ENCODE measurements around the gene SLC4A5. TPM values are rescaled to one million over a fixed set of nuclear protein-coding genes. Genes with fewer than 3 reads are reported as not detected.
"Not testable (repeated sequence)": the region's sequence is repeated elsewhere in the genome, so short reads cannot be mapped to it uniquely, and the experiment has no call there.

SLC4A5 gene
- total RNA-seq, 2 donors from 2014 or later = 2.2 to 9.5 TPM

DNA sequence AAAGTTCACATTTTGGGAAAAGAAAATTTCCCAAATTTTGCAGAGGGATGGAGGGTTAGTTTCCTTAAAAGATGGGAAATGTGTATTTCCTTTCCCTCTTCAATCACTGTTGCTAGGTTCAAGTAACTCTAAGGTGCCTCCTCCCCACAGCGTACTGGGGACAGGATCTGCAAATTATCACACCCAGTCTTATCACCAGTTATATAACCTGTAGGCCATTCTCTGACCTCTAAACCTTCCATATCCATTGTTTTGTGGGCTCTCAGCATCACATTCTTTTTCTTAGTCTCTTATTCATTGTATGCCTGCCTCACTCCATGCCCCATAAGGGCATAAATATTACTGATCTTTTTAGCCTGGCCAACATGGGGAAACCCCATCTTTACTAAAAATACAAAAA is 148.4 kb downstream of the SLC4A5 start:
- H3K36me3 ChIP-seq = no peaks in the 10 kb centered on the region
- no peak overlapping the region for H3K4me3 ChIP-seq
- TF ChIP-seq CTCF (IDR thresholded peaks at IDR 0.05) = no peak
- no peaks in the 10 kb centered on the region for H3K9me3 ChIP-seq
- DNase-seq (ENCODE audit: low spot score) (no peak), ATAC-seq (ENCODE audit: insufficient number of reproducible peaks, low FRiP score, low read depth) (no peak)
- H3K27me3 ChIP-seq (replicated peaks; ENCODE audit: insufficient read depth) = no peaks in the 10 kb centered on the region
- peaks cover 3 to 5% of the 10 kb centered on the region in 2 donors for H3K4me1 ChIP-seq (ENCODE audit: control insufficient read depth in 1 of 2, low read depth in 2 of 2)
- no peak overlapping the region for H3K27ac ChIP-seq

- Histone ChIP-seq H3K27me3 (replicated peaks; ENCODE audit: insufficient read depth) (no peaks in the 10 kb centered on the region), H3K9me3 (no peaks in the 10 kb centered on the region), H3K4me1 (ENCODE audit: control insufficient read depth in 1 of 2, low read depth in 2 of 2) (no peaks in the 10 kb centered on the region), H3K36me3 (no peaks in the 10 kb centered on the region), H3K4me3 (no peak overlapping the region), H3K27ac (no peak overlapping the region)
- ATAC-seq (ENCODE audit: insufficient number of reproducible peaks, low FRiP score, low read depth) (no peak), DNase-seq (ENCODE audit: low spot score) (no peak)
- no peak for TF ChIP-seq CTCF (IDR thresholded peaks at IDR 0.05)
Observed at GRCh38 chr2:74191596-74192380, 151.4 kb downstream of the SLC4A5 start.

- no peaks in the 10 kb centered on the region for H3K4me1 ChIP-seq (ENCODE audit: control insufficient read depth in 1 of 2, low read depth in 2 of 2)
- H3K9me3 ChIP-seq = no peaks in the 10 kb centered on the region
- no peak for ATAC-seq (ENCODE audit: insufficient number of reproducible peaks, low FRiP score, low read depth)
- no peak for TF ChIP-seq CTCF (IDR thresholded peaks at IDR 0.05)
- H3K27me3 ChIP-seq (replicated peaks; ENCODE audit: insufficient read depth) = no peaks in the 10 kb centered on the region
- H3K36me3 ChIP-seq = no peaks in the 10 kb centered on the region
- no peak overlapping the region for H3K4me3 ChIP-seq
- DNase-seq (ENCODE audit: low spot score) = no peak
- H3K27ac ChIP-seq = no peak overlapping the region
Observed at GRCh38 chr2:74188696-74189095, 154.5 kb downstream of the SLC4A5 start.

DNA sequence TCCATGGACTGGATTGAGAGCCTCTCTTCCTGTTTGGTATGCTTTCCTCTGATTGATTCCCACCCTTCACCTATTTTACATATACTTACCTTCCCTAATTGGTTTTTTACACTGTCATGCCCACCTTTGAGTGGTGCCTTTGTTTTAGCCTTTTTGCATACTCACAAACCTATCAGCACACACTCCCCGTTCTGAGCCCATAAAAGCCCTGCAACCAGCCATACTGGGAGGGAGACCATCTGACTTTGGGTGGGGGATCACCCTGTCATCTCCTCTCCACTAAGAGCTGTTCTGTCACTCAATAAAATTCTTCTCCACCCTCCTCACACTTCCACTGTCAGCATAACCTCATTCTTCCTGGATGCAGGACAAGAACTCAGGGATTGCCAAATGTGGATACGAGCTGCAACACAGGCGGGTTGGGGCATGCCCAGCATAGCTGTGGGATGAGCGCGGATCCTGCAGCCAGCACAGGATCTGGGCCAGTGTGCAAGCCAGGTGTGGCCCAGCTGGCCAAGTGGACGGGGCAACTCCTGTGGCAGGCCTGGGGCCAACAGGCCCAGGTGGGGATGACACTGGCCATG is 155.1 kb downstream of the SLC4A5 start:
- DNase-seq (ENCODE audit: low spot score) (no peak), ATAC-seq (ENCODE audit: insufficient number of reproducible peaks, low FRiP score, low read depth) (no peak)
- Histone ChIP-seq H3K27ac (no peak overlapping the region), H3K9me3 (no peaks in the 10 kb centered on the region), H3K27me3 (replicated peaks; ENCODE audit: insufficient read depth) (no peaks in the 10 kb centered on the region), H3K4me1 (ENCODE audit: control insufficient read depth in 1 of 2, low read depth in 2 of 2) (no peaks in the 10 kb centered on the region), H3K36me3 (no peaks in the 10 kb centered on the region), H3K4me3 (no peak overlapping the region)
- no peak for TF ChIP-seq CTCF (IDR thresholded peaks at IDR 0.05)

DNA sequence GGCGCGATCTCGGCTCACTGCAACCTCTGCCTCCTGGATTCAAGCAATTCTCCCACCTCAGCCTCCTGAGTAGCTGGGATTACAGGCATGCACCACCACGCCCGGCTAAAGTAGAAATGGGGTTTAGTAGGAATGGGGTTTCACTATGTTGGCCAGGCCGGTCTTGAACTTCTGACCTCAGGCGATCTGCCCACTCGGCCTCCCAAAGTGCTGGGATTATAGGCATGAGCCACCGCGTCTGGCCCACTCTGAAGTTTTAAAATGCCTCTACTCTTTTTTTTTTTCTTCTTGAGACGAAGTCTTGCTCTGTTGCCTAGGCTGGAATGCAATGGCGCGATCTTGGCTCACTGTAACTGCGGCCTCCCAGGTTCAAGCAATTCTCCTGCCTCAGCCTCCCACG is 156.5 kb downstream of the SLC4A5 start:
- H3K4me1 ChIP-seq (ENCODE audit: control insufficient read depth in 1 of 2, low read depth in 2 of 2); H3K27ac ChIP-seq; H3K4me3 ChIP-seq; H3K36me3 ChIP-seq; ATAC-seq (ENCODE audit: insufficient number of reproducible peaks, low FRiP score, low read depth); DNase-seq (ENCODE audit: low spot score); H3K9me3 ChIP-seq; H3K27me3 ChIP-seq (replicated peaks; ENCODE audit: insufficient read depth): not testable (repeated sequence)
